ENCODE measurements around the gene TBC1D3B.
"Not testable (repeated sequence)": the region's sequence is repeated elsewhere in the genome, so short reads cannot be mapped to it uniquely, and the experiment has no call there.

TBC1D3B gene

GRCh38 chr17:36201102-36201501, 24.7 kb upstream of the TBC1D3B start:
- not testable (repeated sequence) for DNase-seq (ENCODE audit: low read depth in 2 of 2)

DNA sequence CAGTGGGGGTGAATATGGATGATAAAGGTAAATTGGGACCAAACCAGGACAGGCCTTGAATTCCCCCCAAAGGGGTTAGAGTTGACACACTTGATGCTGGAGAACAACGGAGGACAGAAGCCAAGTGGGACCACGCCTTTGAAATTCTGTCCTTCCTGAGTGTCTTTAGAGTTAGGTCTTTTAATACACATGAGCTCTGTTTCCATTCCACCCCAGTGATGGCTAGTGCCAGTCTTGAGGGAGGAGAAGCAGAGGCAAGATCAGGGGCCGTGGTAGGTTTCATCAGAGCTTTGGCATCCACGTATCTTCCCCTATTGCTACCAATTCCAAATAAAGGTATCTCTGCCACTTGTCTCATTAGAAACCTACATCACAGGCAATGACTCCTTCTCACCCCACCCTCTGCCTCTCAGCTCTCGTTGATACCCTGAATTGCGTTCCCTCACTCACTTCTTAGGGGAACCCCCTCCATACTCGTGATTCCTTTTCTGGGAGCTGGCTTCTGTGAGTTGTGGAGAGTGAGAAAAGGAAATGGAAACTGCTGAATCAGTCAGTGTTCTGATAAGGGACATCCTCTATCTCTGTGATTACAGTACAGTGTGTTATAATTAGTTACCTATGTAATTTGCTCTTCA, 22.5 kb upstream of the TBC1D3B start:
- no peak for DNase-seq (ENCODE audit: low read depth in 2 of 2)

GRCh38 chr17:36197387-36197703, 20.9 kb upstream of the TBC1D3B start:
- DNase-seq (ENCODE audit: low read depth in 2 of 2), result no peak

GRCh38 chr17:36196131-36196486, 19.7 kb upstream of the TBC1D3B start:
- DNase-seq (ENCODE audit: low read depth in 2 of 2), result no peak

DNA sequence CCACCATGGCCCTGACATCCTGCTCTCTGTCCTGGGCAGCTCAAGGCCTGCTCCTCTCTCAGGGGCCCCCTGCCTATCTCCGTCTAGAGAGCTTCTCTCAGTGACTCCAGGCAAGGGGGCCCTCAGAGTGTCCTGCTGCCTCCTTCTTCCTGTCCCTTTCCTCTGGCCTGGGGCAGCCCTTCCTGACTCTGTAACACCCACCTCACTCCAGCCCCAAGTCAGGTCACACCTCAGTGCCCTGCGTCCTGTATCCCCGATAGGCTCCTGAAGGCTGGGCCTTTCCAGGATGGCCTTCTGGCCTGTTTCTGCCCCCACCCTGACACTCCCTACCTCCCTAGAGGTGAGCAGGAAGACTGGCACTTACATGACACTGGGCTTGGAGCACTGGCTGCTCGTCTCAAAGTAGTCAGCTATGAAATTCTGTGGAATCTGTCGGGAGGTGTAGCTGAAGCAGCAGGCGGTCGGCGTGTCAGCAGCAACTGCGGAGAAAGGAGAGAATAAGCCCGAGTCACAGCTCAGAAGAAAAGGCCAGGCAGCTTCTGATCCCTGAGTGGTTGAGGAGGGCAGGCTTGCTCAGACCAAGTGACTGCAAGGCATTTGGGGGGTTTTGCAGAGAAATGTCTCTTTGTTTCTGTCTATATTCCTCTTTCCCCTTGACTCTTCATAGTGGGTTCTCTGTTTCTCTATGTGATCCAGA, 19.1 kb upstream of the TBC1D3B start:
- DNase-seq (ENCODE audit: low read depth in 2 of 2), result no peak

DNA sequence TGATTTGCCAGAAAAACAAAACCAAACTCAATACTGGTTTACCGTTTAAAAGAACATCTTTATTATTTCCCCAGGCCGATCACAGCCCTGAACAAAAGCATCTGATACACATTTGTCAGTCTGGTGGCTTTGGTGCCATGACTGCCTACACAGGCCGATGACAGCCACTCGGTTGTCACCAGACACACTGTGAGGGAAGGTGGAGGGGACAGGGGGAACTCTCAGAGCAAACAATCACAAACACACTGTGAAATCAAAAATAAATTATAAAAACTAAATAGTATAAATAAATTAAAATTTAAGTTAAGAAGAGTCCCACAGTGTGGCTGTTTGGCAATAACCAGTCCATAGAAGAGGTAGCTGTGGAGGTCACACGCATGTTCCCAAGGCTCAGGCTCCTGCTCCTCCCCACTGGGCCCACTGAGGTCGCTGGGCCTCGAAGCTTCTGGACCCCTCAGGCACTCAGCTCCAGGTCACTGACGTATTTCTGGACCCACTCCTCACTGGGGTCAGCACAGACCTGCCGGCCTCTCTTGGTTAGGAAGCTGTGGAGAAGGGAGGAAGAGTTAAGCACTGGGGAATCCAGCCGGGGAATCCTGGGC, 18.5 kb upstream of the TBC1D3B start:
- not testable (repeated sequence) for DNase-seq (ENCODE audit: low read depth in 2 of 2)

GRCh38 chr17:36194147-36194831, 17.9 kb upstream of the TBC1D3B start:
- DNase-seq (ENCODE audit: low read depth in 2 of 2), result not testable (repeated sequence)

- DNase-seq (ENCODE audit: low read depth in 2 of 2), result no peak
Observed at GRCh38 chr17:36193216-36193775, 16.9 kb upstream of the TBC1D3B start.

- not testable (repeated sequence) for DNase-seq (ENCODE audit: low read depth in 2 of 2)
Observed at GRCh38 chr17:36190549-36191330, 14.3 kb upstream of the TBC1D3B start.

DNA sequence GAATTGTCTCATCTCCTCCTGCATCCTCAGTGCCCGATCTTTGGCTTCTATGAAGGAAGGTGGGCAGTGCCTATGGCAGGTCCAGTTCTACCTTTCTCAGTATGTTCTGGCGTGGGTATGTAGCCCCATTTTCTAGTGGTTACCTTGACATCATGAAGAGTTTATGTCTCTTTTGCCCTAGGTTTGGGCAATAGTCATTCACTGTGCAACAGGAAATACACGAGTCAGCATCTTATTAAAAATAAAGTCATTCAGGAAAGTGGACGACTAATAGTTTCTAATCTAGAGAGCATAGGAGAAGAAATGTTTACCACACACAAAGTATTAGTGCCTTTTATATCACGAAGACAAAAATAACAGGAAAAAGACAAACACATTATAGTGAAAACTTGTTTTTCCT, 13.6 kb upstream of the TBC1D3B start:
- not testable (repeated sequence) for DNase-seq (ENCODE audit: low read depth in 2 of 2)

- DNase-seq (ENCODE audit: low read depth in 2 of 2), result no peak
Observed at GRCh38 chr17:36188891-36189306, 12.5 kb upstream of the TBC1D3B start.

DNA sequence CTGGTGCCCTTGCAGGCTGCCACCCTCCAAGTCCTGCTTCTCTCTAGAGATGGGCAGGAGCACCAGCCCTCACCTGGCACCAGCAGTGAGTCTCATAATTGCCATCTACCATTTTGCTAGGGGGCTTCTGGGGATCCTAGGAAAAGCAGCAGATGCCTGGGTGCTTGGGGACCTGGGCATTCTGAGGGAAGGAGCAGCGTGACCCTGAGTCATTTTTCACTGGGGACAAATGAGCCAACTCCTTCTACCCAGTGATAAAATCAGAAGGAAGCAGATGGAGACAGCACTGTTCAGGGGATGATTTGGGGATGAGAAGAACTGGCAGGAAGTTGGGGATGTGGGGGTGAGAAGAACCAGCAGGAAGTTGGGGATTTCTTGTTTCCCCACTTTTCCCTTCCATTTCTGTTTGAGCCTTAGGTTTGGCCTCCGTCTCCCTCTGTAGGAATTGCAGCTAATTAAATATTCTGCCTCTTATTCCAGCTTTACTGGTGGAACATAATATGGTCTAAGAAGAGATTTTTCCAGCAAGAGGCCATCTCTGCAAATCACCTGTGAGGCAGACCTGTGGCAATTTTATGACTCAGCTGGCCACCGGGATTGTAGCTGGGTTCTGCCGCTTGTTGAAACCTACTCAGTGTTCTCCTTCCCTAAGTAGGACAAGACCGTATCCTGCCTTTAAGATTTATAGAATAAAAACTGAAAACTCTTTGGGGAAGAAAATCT, 11.7 kb upstream of the TBC1D3B start:
- DNase-seq (ENCODE audit: low read depth in 2 of 2), result not testable (repeated sequence)

- DNase-seq (ENCODE audit: low read depth in 2 of 2), result not testable (repeated sequence)
Observed at GRCh38 chr17:36186810-36187763, 10.7 kb upstream of the TBC1D3B start.

DNA sequence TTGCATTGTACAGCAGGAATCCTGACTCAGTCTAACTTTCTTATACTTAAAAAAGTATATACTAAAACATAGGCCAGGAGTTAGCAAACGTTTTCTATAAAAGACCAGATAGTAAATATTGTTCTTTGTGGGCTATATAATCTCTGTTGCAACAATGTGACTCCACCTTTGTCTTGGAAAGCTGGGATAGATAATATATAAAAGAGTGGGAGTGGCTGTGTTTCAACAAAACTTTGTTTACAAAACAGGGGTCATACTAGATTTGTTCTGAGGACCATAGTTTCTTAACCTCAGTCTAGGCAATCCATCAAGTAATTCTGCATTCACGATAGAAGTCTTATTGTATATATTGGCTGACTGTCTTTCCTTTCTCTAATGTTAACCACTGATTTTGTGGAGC, 9.0 kb upstream of the TBC1D3B start:
- no peak for DNase-seq (ENCODE audit: low read depth in 2 of 2)

DNA sequence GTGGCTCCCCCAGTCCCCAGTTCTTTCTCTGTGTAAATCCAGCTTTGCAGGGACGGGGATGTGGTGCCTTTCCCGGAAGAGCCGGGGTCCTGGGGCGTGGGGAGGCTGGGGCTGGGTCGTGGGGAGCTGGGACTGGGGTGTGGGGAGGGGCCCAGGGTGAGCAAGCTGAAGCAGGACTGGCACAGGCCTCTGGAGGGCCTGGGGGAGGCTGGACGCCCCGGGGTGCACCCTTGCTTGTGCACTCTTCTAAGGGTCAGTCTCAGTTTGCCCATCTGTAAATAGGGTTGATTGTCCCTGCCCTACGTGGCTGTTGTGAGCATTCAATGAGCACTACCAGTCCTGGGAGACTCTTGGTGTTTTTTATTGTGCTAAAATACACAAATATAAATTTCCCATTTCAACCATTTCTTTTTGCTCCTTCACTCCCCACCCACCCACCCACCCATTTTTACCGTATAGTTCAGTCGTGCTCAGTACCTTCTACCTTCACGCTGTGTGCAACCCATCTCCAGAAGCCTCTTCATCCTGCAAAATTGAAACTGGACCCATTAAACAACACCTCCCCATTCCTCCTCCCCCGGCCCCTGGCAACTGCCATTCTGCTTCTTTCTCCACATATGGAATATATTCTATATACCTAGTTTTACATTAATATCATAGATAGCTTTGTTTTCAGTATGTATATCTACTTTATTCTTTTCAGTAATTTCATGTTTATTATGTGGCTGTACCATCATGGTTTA, 7.8 kb upstream of the TBC1D3B start:
- DNase-seq (ENCODE audit: low read depth in 2 of 2), result no peak

DNA sequence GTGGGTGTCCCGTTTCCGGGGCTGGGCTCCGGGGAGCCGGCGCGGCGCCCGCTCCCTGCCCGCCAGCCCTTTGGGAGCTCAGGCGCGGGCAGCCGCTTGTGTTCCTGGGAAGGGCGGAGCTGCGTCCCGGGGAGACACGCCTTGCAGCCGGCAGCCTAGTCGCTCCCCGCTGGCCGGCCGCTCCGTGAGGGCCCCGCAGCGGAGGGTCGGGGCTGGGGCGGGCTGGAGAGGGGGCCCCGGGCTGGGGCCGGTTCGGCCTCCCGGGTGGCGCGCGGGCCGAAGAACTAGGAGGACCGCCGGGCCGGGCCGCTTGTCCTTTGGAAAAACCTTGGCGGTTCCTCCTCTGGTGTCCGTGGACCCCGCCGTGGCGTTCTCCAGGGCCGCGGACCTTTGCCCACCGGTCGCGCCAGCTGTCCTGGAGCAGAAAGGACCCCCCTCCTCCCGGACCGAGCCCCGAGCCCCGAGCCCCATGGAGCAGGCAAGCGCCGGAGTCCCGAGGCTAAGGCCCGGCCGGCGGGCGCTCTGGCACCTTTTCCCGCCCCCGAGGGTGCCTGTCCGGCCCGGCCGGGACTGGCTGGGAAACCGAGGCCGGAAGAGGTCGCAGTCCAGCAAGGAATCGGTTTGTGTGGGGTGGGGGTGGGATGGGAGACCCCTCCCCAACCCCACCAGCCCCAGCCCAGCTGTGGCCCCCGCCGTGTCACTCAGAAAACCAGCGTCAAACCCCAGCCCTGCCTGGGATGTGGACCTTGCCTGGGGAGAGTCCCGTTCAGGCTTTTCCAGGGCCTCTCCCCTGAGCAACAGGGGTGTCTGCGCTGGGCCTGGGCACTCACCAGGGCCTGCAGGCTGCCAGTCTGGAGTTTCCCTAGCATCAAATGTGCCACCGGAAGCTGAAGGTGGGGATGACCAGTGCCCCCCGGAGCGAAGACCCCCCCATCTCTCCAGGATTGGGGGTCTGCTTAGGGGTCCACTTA, 6.8 kb upstream of the TBC1D3B start:
- DNase-seq (ENCODE audit: low read depth in 2 of 2), result no peak

DNA sequence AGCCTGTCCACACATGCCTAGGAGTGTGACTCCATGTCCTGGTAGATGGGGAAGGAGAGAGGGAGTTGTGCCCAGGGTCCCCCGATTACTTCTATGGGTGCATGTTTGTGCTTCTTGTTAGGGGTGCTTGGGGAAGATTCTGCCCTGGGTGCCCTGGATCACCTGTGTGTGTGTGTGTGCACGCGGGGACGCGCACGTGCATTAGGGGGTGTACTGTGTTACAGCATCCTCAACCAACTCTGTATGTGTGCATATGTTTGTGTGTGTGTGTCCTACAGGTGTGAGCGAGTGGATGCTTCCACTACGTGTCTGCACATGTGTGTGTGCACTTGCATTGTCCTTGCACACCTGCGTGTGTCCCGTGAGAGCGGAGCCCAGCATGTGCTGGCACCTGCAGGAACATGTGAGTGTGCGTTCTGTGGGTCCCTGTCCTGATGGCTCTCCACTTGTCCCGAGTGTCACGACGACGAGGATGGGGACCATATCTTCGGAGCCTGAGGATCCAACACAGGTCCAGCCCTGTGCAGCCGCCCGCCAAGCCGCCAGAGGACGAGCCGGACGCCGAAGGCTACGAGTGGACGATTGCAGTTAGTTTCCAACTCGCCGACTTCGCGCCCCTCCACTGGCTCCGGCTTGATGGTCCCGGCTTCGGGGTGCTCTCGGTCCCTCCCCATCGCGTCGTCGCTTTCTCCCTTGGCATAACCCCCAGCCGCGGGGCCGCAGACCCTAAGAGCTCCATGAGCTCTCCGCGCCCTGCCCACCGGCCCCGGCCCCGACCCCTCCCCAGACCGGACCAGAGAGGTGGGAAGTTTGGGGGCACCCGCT, 6.0 kb upstream of the TBC1D3B start:
- no peak for DNase-seq (ENCODE audit: low read depth in 2 of 2)

Data from stimulated activated CD4-positive, alpha-beta T cell treated with anti-CD3 and anti-CD28 coated beads, Interleukin-1b, Interleukin-23, amount 100 ng/mL, for 1 hour (primary cell).